Right atrium auricular region (tissue), 2 donors: ENCODE measurements around the gene CREBBP. TPM values are rescaled to one million over a fixed set of nuclear protein-coding genes. Genes with fewer than 3 reads are reported as not detected.

Experiments
- DNase-seq: peaks from one replicate; pipeline ENCODE4 v3.0.0-alpha.2; 2019; ENCODE audit warnings: low spot score
- H3K27ac ChIP-seq, 2 donors: fragments of 200-600 bp; sonication (generic); 1 replicate in 1 of 2; 2 replicates in 1 of 2; pipeline ENCODE4 v1.5.1; 2016 to 2019
- H3K27me3 ChIP-seq, 2 donors: fragments of 200-600 bp; sonication (generic); one replicate each; pipeline versions ENCODE4 v1.5.1 to v1.6.0; 2017 to 2019
- H3K36me3 ChIP-seq: fragments of 200-600 bp; sonication (generic); one replicate; pipeline ENCODE4 v1.5.1; 2016
- H3K4me1 ChIP-seq, 2 donors: fragments of 200-600 bp; sonication (generic); one replicate each; pipeline versions ENCODE4 v1.5.1 to v1.6.0; 2017 to 2019
- H3K4me3 ChIP-seq, 2 donors: fragments of 200-600 bp; sonication (generic); 1 replicate in 1 of 2; 2 replicates in 1 of 2; pipeline ENCODE4 v1.5.1; 2017 to 2019; ENCODE audit warnings: mild to moderate bottlenecking in 1 of 2, moderate library complexity in 1 of 2
- H3K9me3 ChIP-seq, 2 donors: fragments of 200-600 bp; sonication (generic); one replicate each; pipeline ENCODE4 v1.5.1; 2019
- total RNA-seq, 2 donors: library from RNA; depleted of rRNA; stranded (reverse); fragments of >200 nt; gene quantifications; one replicate each; pipeline ENCODE4 v1.1.0, GENCODE V29; 2016
- TF ChIP-seq, protein P1 (sequence below), 2 donors: fragments of 200-600 bp; sonication (generic); IDR thresholded peaks; one replicate each; pipeline ENCODE4 v1.5.1; 2019; ENCODE audit warnings: antibody characterized with exemption in 2 of 2

Gene CREBBP
- total RNA-seq, 2 donors from 2014 or later, result 38.3 to 54.3 TPM

- Histone ChIP-seq H3K4me1 (peaks cover 0 to 88% of the 10 kb centered on the region in 2 donors), H3K4me3 (no peak overlapping the region), H3K27me3 (no peaks in the 10 kb centered on the region), H3K36me3 (no peaks in the 10 kb centered on the region), H3K9me3 (no peaks in the 10 kb centered on the region), H3K27ac (no peak overlapping the region)
- TF ChIP-seq, protein P1, sequence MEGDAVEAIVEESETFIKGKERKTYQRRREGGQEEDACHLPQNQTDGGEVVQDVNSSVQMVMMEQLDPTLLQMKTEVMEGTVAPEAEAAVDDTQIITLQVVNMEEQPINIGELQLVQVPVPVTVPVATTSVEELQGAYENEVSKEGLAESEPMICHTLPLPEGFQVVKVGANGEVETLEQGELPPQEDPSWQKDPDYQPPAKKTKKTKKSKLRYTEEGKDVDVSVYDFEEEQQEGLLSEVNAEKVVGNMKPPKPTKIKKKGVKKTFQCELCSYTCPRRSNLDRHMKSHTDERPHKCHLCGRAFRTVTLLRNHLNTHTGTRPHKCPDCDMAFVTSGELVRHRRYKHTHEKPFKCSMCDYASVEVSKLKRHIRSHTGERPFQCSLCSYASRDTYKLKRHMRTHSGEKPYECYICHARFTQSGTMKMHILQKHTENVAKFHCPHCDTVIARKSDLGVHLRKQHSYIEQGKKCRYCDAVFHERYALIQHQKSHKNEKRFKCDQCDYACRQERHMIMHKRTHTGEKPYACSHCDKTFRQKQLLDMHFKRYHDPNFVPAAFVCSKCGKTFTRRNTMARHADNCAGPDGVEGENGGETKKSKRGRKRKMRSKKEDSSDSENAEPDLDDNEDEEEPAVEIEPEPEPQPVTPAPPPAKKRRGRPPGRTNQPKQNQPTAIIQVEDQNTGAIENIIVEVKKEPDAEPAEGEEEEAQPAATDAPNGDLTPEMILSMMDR (IDR thresholded peaks at IDR 0.05), result no peak
- DNase-seq, result no peak
Measured at GRCh38 chr16:3819175-3819527, 61.4 kb downstream of the CREBBP start.

DNA sequence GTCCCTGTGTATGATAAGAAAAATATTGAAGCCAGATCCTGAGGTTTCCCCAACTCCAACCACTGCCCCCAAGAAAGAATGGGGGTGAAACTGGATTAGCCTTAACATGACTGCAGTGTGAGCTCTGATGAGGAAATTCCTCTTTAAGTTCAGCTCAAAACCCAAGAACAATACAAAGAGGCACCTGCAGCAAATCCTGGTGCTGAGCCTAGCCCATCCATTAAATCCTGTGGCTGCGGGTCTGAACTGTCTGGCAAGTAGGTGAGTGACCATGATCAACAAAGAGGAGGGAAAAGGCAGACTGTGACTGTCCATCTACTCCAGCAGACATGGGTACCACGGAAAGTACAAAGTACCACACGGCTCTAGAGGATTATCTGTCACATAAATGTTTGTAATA is 64.2 kb downstream of the CREBBP start:
- Histone ChIP-seq H3K27me3 (no peaks in the 10 kb centered on the region), H3K4me3 (no peak overlapping the region), H3K9me3 (no peaks in the 10 kb centered on the region), H3K4me1 (peaks cover 0 to 81% of the 10 kb centered on the region in 2 donors), H3K27ac (no peak overlapping the region), H3K36me3 (no peaks in the 10 kb centered on the region)
- TF ChIP-seq, protein P1 (IDR thresholded peaks at IDR 0.05), result no peak
- no peak for DNase-seq

- no peaks in the 10 kb centered on the region for H3K36me3 ChIP-seq
- H3K27ac ChIP-seq, result no peak overlapping the region
- H3K4me1 ChIP-seq, result peaks cover 0 to 77% of the 10 kb centered on the region in 2 donors
- H3K4me3 ChIP-seq, result no peak overlapping the region
- TF ChIP-seq, protein P1 (IDR thresholded peaks at IDR 0.05), result no peak
- DNase-seq, result no peak
- H3K27me3 ChIP-seq, result no peaks in the 10 kb centered on the region
- H3K9me3 ChIP-seq, result no peaks in the 10 kb centered on the region
Measured at GRCh38 chr16:3814755-3815154, 65.8 kb downstream of the CREBBP start.

GRCh38 chr16:3812469-3813172 is 67.9 kb downstream of the CREBBP start:
- no peak overlapping the region for H3K27ac ChIP-seq
- TF ChIP-seq, protein P1 (IDR thresholded peaks at IDR 0.05), result no peak
- DNase-seq, result no peak
- H3K4me1 ChIP-seq, result peaks cover 0 to 73% of the 10 kb centered on the region in 2 donors
- H3K9me3 ChIP-seq, result no peaks in the 10 kb centered on the region
- H3K36me3 ChIP-seq, result no peaks in the 10 kb centered on the region
- no peaks in the 10 kb centered on the region for H3K27me3 ChIP-seq
- H3K4me3 ChIP-seq, result no peak overlapping the region

- no peaks in the 10 kb centered on the region for H3K36me3 ChIP-seq
- H3K27ac ChIP-seq, result no peak overlapping the region
- no peaks in the 10 kb centered on the region for H3K9me3 ChIP-seq
- H3K4me3 ChIP-seq, result no peak overlapping the region
- DNase-seq, result no peak
- TF ChIP-seq, protein P1 (IDR thresholded peaks at IDR 0.05), result no peak
- peaks cover 0 to 73% of the 10 kb centered on the region in 2 donors for H3K4me1 ChIP-seq
- no peaks in the 10 kb centered on the region for H3K27me3 ChIP-seq
Measured at GRCh38 chr16:3810818-3811217, 69.7 kb downstream of the CREBBP start.

GRCh38 chr16:3810198-3810664 is 70.3 kb downstream of the CREBBP start:
- Histone ChIP-seq H3K9me3 (no peaks in the 10 kb centered on the region), H3K27me3 (no peaks in the 10 kb centered on the region), H3K36me3 (no peaks in the 10 kb centered on the region), H3K4me1 (peaks cover 0 to 79% of the 10 kb centered on the region in 2 donors), H3K27ac (no peak overlapping the region), H3K4me3 (no peak overlapping the region)
- DNase-seq, result no peak
- TF ChIP-seq, protein P1 (IDR thresholded peaks at IDR 0.05), result no peak
